SU-DHL-6 (cell line): Measurements from ENCODE around the gene RSPH9.

Experiments
- H2AFZ ChIP-seq: fragments of 200-600 bp; sonication (generic); 2 replicates; pipeline ENCODE4 v1.6.1; 2014; ENCODE audit warnings: low read depth, mild to moderate bottlenecking, moderate library complexity, mixed read lengths, antibody characterized with exemption, low read length; ENCODE audit not compliant: severe bottlenecking
- H3F3A ChIP-seq: fragments of 200-600 bp; shearing (Covaris generic); 2 replicates; pipeline ENCODE4 v1.6.0; 2016; ENCODE audit warnings: antibody characterized with exemption, mild to moderate bottlenecking; ENCODE audit not compliant: insufficient read depth
- H3K27ac ChIP-seq: fragments of 200-600 bp; sonication (generic); 2 replicates; pipeline ENCODE4 v1.5.1; 2016; ENCODE audit warnings: low read depth, mild to moderate bottlenecking, low read length, moderate library complexity, mixed read lengths
- H3K27me3 ChIP-seq: fragments of 200-600 bp; sonication (generic), shearing (Covaris generic); 2 replicates; pipeline ENCODE4 v1.6.0; 2014; ENCODE audit warnings: mild to moderate bottlenecking, low read length
- H3K36me3 ChIP-seq: fragments of 200-600 bp; sonication (generic); 2 replicates; pipeline ENCODE4 v1.6.1; 2014; ENCODE audit warnings: mild to moderate bottlenecking, low read length, mixed read lengths
- H3K4me2 ChIP-seq: fragments of 300-600, 200-600 bp; shearing (Covaris generic), sonication (generic); 2 replicates; pipeline ENCODE4 v1.6.0; 2014; ENCODE audit warnings: low read length, low read depth, mild to moderate bottlenecking; ENCODE audit not compliant: poor library complexity, severe bottlenecking
- H3K4me3 ChIP-seq: fragments of 200-600 bp; sonication (generic); 2 replicates; pipeline ENCODE4 v1.5.1; 2014; ENCODE audit warnings: antibody characterized with exemption, low read length, mild to moderate bottlenecking, mixed read lengths; ENCODE audit not compliant: insufficient read depth, poor library complexity, severe bottlenecking
- H3K79me2 ChIP-seq: fragments of 200-600 bp; sonication (generic); 2 replicates; pipeline ENCODE4 v1.6.1; 2014; ENCODE audit warnings: mild to moderate bottlenecking, low read length, moderate library complexity; ENCODE audit not compliant: insufficient read depth
- H3K9ac ChIP-seq: fragments of 200-600 bp; sonication (generic); 2 replicates; pipeline ENCODE4 v1.7.0; 2014; ENCODE audit warnings: mild to moderate bottlenecking, low read length
- H3K9me2 ChIP-seq: fragments of 200-600 bp; sonication (generic); replicated peaks from 2 replicates; pipeline ENCODE4 v1.6.1; 2014; ENCODE audit warnings: low read length; ENCODE audit not compliant: insufficient read depth
- H3K9me3 ChIP-seq: fragments of 200-600 bp; sonication (generic); 2 replicates; pipeline ENCODE4 v1.6.1; 2014; ENCODE audit warnings: low read length, mixed read lengths; ENCODE audit not compliant: insufficient read depth
- H4K20me1 ChIP-seq: fragments of 200-600 bp; sonication (generic); 2 replicates; pipeline ENCODE4 v1.6.1; 2014; ENCODE audit warnings: low read depth, mild to moderate bottlenecking, antibody characterized with exemption, low read length, moderate library complexity, mixed read lengths
- EZH2phosphoT487 ChIP-seq: fragments of 200-600 bp; sonication (generic), shearing (Covaris generic); conservative IDR thresholded peaks from 2 replicates; pipeline ENCODE4 v1.6.1; 2018; ENCODE audit warnings: mild to moderate bottlenecking, antibody characterized with exemption, low read length, moderate library complexity, mixed read lengths
- TF ChIP-seq, protein P1 (sequence below): fragments of 200-600 bp; sonication (generic); IDR thresholded peaks from one replicate; pipeline ENCODE4 v1.5.1; 2017; ENCODE audit warnings: antibody characterized with exemption, mild to moderate bottlenecking, low read length, moderate library complexity; ENCODE audit not compliant: insufficient read depth, poor library complexity, severe bottlenecking

RSPH9 gene

DNA sequence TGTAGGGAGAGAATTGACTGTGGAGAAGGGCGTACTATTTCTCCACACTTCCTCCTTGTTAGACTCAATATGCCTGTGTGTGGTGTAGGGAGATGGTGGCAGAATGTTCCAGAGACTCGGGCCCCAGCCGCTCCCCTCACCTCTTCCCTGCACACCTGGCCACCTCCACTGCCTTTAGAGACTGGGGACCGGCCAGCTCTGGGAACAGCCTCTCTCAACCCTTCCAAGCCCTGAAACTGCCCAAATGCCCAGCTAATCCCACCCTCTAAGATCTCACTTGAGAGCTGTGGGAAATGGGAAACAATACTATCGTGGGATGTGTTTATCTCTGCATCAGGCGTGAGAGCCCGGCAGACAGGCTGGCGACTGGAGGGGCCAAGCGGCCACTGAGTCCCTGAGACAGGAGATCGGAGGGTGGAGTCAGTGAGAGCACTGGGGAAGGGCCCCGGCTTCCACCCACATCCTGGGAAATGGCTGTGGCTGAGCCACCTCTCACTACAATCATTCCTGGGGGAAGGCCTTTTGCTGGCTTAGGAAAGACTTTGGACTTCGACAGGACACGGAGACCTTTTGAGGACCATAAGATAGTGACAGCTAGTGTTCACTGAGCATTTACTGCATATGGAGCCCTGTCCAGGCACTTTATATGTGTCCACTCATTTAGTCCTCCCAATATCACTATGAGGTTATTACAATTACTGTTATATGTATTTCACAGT lies 73.7 kb downstream of the RSPH9 start:
- peaks cover 22% of the 10 kb centered on the region for H3F3A ChIP-seq
- H3K9me2 ChIP-seq: no peaks in the 10 kb centered on the region
- no peaks in the 10 kb centered on the region for H3K27me3 ChIP-seq
- H4K20me1 ChIP-seq: no peaks in the 10 kb centered on the region
- H3K4me2 ChIP-seq: no peak overlapping the region
- no peak overlapping the region for H2AFZ ChIP-seq
- H3K79me2 ChIP-seq: no peaks in the 10 kb centered on the region
- no peak overlapping the region for H3K27ac ChIP-seq
- no peaks in the 10 kb centered on the region for H3K9me3 ChIP-seq
- H3K4me3 ChIP-seq: no peak overlapping the region
- no peak for TF ChIP-seq EZH2phosphoT487
- TF ChIP-seq, protein P1, sequence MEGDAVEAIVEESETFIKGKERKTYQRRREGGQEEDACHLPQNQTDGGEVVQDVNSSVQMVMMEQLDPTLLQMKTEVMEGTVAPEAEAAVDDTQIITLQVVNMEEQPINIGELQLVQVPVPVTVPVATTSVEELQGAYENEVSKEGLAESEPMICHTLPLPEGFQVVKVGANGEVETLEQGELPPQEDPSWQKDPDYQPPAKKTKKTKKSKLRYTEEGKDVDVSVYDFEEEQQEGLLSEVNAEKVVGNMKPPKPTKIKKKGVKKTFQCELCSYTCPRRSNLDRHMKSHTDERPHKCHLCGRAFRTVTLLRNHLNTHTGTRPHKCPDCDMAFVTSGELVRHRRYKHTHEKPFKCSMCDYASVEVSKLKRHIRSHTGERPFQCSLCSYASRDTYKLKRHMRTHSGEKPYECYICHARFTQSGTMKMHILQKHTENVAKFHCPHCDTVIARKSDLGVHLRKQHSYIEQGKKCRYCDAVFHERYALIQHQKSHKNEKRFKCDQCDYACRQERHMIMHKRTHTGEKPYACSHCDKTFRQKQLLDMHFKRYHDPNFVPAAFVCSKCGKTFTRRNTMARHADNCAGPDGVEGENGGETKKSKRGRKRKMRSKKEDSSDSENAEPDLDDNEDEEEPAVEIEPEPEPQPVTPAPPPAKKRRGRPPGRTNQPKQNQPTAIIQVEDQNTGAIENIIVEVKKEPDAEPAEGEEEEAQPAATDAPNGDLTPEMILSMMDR: no peak
- H3K36me3 ChIP-seq: no peaks in the 10 kb centered on the region
- no peak overlapping the region for H3K9ac ChIP-seq

DNA sequence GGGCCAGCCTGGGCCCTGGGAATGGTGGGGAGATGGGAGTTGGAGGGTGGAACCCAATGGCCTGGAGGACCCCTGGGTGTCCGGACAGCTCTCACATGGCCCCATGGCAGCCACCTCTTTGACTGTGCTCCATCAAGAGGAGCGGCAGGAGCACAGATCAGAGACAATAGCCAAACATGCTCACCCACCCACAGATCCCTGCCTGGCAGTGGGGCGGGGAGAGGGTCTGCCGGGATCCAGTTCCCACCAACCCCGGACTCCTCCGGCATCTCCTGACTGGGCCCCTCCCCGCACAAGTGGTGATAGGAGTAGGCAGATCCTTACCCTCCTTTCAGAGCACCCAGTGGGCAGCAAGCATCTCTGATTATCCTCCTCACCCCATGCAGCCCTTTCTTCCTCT lies 74.7 kb downstream of the RSPH9 start:
- Histone ChIP-seq H3K27ac (no peak overlapping the region), H3K4me2 (no peak overlapping the region), H3F3A (peaks cover 17% of the 10 kb centered on the region), H3K79me2 (no peaks in the 10 kb centered on the region), H4K20me1 (no peaks in the 10 kb centered on the region), H3K9me3 (no peaks in the 10 kb centered on the region), H3K4me3 (no peak overlapping the region), H2AFZ (no peak overlapping the region), H3K9me2 (no peaks in the 10 kb centered on the region), H3K36me3 (no peaks in the 10 kb centered on the region), H3K27me3 (no peaks in the 10 kb centered on the region), H3K9ac (no peak overlapping the region)
- no peak for TF ChIP-seq EZH2phosphoT487
- TF ChIP-seq, protein P1: no peak

DNA sequence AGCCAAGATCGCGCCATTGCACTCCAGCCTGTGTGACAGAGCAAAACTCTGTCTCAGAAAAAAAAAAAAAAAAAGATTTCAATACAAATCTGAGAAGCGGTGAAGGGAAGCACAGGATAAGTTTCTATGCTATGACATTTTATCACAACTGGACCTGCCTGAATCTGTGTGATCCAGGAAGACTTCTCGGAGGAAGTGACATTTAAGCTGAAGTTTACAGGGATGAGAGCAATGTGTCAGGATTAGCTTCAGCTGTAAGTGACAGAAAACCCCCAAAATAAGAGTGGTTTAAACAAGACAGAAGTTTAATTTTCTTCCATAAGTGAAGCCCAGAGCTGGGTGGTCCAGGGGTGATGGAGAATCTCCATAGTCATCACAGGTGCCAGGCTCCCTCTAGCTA lies 76.2 kb downstream of the RSPH9 start:
- no peak for TF ChIP-seq EZH2phosphoT487
- TF ChIP-seq, protein P1: no peak
- Histone ChIP-seq H3K79me2 (no peaks in the 10 kb centered on the region), H3K27me3 (no peaks in the 10 kb centered on the region), H3K4me3 (no peak overlapping the region), H3K36me3 (no peaks in the 10 kb centered on the region), H4K20me1 (no peaks in the 10 kb centered on the region), H3K27ac (no peak overlapping the region), H2AFZ (no peak overlapping the region), H3F3A (peaks cover 11% of the 10 kb centered on the region), H3K9me3 (no peaks in the 10 kb centered on the region), H3K9me2 (no peaks in the 10 kb centered on the region), H3K9ac (no peak overlapping the region), H3K4me2 (no peak overlapping the region)
